SIG-M5 (cell line): ENCODE measurements around the gene SUCLA2.
A peak's percentile ranks its signal among the peaks of the same experiment; 100 is the strongest.
"Not testable (repeated sequence)": the region's sequence is repeated elsewhere in the genome, so short reads cannot be mapped to it uniquely, and the experiment has no call there.

Experiments used
- DNase-seq: peaks from one replicate; lab custom pipeline; 2025; lab: John Stamatoyannopoulos, UW

Gene SUCLA2

DNA sequence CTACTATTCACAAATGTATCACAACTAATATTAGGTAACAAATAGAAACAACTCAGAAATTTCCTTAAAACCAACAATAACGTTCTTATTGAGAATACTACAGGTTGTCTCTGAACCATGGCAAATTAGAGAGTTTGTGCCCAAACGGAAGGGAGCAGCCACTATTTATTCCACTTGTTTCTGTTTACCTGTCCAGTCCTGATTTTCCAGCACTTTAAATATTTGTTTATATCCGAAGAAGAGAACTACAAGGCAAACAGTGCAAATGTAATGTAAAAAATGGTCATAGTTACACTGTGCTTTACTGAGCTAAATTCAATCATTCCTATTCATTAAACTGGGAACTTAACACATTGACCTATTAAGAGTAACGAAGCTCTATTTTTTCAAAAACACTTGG, 9.2 kb downstream of the SUCLA2 start:
- no peak for DNase-seq

DNA sequence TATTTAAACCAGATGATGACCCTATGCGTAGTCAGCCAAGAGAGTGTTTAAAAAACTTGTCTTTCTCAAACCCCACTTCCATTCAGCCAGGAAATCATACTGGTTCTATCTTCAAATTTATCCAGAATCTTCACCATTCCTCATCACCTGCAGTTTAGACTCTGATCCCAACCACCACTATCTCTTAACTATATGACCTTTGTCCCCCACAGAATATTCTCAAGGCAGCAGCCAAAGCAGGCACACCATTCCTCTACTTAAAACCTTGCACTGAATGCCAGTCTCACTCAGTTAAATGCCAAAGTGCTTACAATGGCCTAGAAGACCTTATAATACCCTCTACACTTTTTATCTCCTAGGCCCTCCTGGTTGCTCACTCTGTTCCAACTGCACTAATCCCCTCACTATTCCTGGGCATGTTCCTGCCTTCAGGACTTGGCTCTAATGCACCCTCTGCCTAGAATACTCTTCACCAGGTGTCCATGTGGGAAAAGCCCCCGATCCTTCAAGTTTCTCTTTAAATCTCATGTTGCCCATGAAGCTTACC, 10.1 kb downstream of the SUCLA2 start:
- no peak for DNase-seq

DNA sequence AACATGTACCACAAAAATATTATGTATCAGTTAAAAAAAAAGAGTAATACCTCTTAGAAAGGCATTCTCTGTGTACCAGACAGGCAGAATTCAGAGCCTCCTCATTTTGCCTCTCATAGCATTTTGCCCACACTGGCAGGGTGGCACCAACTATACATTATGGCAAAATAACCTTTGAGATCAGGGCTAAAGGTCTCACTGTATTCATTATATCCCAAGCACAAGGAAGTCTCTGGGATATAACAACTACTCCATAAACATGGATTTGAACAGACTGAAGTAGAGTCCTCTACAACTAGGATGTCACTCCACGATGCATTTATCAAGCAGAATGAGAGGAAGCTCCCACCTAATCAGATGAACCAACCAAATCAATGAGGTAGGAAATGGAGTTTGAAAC, 10.6 kb downstream of the SUCLA2 start:
- no peak for DNase-seq

DNA sequence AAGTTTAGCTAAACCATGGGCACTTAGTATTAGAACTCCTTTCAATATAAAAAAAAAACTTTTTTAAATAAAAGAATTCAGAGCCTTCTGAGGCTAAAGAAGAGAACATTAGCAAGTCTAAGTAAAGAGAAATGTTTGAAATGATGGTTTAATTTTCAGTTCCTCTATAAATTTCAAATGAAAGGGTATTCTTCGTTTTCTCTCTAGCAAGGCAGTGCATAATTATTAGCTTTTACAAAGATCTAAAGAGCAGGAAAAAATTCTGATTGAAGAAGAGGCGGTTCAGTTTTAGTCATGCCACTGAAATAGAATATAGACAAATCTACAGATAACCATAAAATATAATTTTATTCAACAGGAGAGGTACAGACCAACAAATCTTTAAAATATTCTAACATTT, 18.0 kb downstream of the SUCLA2 start:
- no peak for DNase-seq

DNA sequence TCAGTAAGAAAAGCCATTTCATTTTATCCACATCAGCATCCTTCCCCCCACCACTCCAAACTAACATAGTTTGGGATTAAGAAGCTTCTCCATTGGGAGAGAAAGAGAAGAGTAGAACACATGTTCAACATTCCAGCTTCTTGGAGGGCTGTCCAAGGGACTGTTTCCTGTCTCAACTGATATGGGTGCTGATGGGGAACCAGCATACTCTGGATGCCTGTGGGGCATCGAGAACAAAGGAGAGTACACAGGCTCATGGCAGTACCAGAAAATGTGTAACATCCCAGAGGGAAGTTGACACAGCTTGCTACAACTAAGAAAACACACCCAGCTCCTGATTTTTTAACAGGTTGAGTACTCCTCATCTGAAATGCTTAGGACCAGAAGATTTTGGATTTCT, 24.7 kb downstream of the SUCLA2 start:
- DNase-seq, result no peak

DNA sequence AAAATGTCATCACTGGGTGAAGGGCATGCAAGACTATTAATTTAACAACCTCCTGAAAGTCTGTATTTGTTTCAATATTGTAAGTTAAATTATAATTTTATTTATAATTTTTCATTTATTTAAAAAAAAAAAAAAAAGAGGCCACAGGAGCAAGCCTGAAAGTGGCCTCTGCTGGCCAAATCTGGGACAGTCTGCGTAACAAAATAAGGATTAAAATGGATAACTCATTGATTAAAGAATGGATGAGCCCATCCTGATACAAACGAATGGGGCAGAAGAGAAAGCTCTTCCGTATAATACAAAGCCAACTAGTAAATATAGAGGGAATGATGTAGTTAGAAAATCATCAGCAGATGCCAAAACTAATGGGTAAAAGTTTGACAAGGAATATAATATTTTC, 36.2 kb downstream of the SUCLA2 start:
- no peak for DNase-seq

DNA sequence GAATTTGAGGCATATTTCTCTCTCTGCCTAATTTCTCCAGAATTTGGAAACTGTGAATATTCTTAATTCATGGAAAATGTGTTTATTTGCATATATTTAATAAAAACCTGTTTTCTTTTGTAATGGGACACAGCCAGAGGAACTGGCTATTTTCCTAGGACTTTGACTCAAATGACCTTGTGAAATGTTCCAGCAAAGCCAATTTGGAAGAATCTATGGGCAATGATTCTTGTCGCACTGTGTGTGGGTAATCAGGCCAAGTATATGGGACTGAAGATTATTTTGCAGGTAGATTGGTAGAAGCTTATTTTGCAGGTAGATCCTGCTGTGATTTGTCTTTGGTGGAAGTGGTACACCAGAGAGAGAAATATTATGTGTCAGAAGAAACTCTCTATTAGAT, 38.8 kb downstream of the SUCLA2 start:
- DNase-seq, result no peak

- DNase-seq, result no peak
Measured at GRCh38 chr13:47959468-47960247, 41.4 kb downstream of the SUCLA2 start.

GRCh38 chr13:47957073-47957472, 44.0 kb downstream of the SUCLA2 start:
- DNase-seq, result no peak

GRCh38 chr13:47955836-47956235, 45.2 kb downstream of the SUCLA2 start:
- no peak for DNase-seq

DNA sequence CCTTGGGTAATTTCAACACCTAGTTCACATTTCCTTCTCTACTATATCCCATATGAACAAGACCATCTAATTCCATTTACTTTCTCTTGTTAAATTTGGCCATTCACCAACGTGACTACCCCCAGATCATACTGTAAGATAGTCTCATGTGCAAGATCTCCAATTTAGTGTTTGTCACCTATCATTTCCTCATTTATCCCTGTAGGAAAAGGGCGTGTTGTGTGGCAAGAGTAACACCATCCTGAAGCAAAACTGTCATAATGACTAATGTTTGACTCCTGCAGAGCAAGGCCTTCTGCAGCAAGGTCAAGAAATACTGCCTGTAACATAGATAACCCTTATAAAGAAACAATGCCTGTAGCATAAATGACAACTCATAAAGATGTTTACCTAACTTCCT, 51.3 kb downstream of the SUCLA2 start:
- DNase-seq, result no peak

GRCh38 chr13:47945738-47946137, 55.3 kb downstream of the SUCLA2 start:
- DNase-seq, result no peak

GRCh38 chr13:47945146-47945545, 55.9 kb downstream of the SUCLA2 start:
- not testable (repeated sequence) for DNase-seq

DNA sequence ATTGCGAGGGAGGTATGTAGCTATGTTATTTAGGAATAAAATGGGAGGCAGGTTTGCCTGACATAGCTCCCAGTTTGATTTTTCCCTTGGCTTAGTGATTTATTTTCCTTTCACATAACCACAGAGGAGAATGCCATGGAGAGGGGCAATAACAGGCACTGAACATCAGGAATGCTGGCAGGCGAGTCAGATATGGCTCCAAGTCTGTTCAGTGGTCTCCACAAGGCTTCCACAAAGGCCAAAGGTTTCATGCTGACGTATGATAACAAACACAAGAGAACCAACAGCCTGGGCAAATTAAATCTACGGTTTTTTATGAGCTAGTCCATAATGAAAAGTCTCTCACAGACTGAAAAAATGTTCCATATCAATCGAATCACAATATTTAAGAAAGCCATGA, 66.7 kb downstream of the SUCLA2 start:
- no peak for DNase-seq

GRCh38 chr13:47932950-47933923, 67.8 kb downstream of the SUCLA2 start:
- peak; percentile 25 for DNase-seq

- DNase-seq, result no peak
Measured at GRCh38 chr13:47930649-47931165, 70.4 kb downstream of the SUCLA2 start.

DNA sequence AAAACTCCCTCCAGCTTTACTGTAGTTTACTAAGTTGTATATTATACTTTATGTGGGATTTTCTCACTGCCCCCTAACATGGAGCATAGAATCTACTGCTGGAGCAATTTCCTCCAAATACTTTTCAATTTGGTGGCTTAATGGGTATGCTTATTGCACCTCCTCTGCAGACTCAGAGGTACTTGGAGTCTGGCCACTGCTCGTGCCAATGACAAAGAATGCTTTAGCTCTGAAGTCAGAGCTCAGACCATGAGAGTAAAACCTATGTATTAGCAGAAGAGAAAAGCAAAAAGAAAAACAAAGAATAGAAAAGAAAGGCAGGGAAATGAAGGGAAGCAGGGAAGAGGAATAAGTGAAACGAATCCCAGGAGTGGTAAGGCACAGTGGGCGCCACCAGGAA, 71.9 kb downstream of the SUCLA2 start:
- no peak for DNase-seq

DNA sequence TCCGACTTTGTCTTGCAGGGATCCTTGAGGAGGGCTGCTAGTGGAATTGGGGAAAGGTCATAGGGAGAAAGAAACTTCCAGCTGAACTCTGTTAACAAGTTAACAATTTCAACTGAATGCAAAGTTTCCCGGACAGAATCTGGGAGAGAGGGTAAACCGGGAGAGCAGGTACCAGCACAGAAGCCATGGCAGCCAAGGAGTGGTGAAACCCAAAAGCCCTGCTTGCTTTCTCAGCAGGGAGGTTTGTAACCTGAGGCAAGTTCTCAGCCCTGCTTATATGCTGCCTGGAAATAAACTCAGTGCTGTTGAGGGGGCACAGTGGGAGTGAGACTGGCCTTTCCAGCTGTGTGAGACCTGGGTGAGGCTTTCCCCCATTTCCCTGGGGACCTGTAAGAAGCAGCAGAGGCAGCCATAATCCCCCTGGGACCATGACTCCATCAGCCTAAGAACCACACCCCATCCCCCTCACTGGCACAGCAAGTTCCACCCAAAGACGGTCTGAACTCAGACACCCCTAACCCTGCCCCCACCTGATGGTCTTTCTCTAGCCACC, 84.0 kb downstream of the SUCLA2 start:
- DNase-seq, result no peak

DNA sequence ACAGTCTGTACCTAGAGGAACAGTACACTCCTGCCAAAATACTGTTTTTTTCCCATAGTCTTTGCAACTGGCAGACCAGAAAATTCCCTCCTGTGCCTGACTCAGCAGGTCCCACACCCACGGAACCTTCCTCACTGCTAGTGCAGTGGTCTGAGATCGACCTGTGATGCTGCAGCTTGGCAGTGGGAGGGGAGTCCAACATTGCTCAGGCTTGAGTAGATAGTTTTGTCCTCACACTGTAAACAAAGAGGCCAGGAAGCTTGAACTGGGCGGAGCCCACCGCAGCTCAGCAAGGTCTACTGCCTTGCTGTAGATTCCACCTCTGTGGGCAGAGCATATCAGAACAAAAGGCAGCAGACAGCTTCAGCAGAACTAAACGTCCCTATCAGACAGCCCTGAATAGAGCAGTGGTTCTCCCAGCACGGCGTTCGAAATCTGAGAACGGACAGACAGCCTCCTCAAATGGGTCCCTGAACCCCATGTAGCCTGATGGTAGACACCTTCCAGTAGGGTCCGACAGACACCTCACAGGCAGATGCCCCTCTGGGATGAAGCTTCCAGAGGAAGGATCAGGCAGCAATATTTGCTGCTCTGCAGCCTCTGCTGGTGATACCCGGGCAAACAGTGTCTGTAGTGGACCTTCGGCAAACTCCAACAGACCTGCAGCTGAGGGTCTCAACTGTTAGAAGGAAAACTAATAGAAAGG, 92.7 kb downstream of the SUCLA2 start:
- no peak for DNase-seq

DNA sequence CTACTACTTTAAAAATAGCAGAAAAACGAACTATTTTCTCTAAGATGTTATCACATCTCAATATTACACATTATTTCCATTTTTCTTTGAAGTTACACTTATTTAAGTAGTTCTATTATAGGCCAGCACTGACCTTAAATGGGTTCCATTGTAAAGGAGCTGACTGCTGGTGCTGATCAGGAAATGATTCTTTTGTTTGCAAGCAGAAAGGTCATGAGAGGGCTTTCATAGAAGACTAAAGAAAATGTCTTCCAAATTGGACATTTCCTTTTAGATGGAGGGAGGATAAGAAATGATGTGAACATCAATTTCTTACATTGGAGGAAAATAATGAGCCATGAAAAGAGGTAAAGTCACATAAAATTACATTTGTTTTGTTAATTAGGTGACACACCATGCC, 96.2 kb downstream of the SUCLA2 start:
- no peak for DNase-seq

DNA sequence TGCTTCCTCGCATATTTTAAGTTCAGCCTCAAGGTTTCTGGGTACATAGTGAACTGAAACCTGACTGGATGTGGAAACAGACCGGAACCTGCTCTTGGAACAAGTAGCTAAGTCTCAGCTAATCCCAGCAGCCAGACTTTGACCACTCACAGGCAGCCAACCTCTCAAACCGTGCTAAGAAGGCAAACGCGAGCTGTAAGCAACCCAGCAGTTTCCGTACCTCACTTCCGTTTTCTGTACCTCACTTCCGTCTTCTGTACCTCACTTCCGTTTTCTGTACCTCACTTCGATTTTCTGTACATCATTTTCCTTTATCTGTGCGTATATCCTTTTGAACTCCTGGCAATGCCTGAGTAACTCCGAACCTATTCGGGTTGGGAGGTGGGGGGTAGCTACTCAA, 96.8 kb downstream of the SUCLA2 start:
- no peak for DNase-seq

GRCh38 chr13:47903836-47904235, 97.2 kb downstream of the SUCLA2 start:
- DNase-seq, result no peak
